Forelimb muscle (tissue), 1 donor: Measurements from ENCODE around the gene PAPOLB. TPM values are rescaled to one million over a fixed set of nuclear protein-coding genes. Genes with fewer than 3 reads are reported as not detected.

Experiments
- DNase-seq: peaks from one replicate; pipeline ENCODE4 v3.0.0-alpha.2; 2013; ENCODE audit warnings: low read depth
- polyA plus RNA-seq: library from polyadenylated mRNA; unstranded; fragments of 120-200 nt; gene quantifications from one replicate; pipeline ENCODE4 v1.2.1, GENCODE V29; 2013; ENCODE audit not compliant: insufficient read length

The PAPOLB gene
- polyA plus RNA-seq, 1 donor: 0.05 TPM

GRCh38 chr7:4842319-4843064, 19.3 kb downstream of the PAPOLB start:
- no peak for DNase-seq

DNA sequence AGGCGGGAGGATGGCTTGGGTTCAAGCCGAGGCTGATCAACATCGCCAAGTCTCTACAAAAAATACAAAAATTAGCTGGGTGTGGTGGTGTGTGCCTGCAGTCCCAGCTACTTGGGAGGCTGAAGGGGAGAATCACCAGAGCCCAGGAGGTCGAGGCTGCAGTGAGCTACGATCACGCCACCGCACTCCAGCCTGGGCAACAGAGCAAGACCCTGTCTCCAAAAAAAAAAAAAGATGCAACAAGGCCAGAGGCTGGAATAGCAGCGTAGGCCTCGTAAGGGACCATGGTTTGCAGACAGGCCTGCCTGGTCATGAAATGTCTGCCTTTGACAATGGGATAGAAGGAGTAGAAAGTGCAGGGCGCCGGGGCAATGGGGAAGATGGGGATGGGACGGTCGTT, 20.0 kb downstream of the PAPOLB start:
- DNase-seq: no peak

- no peak for DNase-seq
Observed at GRCh38 chr7:4841007-4841784, 20.6 kb downstream of the PAPOLB start.

- DNase-seq: no peak
Observed at GRCh38 chr7:4840079-4840501, 21.7 kb downstream of the PAPOLB start.

- DNase-seq: no peak
Observed at GRCh38 chr7:4838626-4839334, 23.1 kb downstream of the PAPOLB start.

DNA sequence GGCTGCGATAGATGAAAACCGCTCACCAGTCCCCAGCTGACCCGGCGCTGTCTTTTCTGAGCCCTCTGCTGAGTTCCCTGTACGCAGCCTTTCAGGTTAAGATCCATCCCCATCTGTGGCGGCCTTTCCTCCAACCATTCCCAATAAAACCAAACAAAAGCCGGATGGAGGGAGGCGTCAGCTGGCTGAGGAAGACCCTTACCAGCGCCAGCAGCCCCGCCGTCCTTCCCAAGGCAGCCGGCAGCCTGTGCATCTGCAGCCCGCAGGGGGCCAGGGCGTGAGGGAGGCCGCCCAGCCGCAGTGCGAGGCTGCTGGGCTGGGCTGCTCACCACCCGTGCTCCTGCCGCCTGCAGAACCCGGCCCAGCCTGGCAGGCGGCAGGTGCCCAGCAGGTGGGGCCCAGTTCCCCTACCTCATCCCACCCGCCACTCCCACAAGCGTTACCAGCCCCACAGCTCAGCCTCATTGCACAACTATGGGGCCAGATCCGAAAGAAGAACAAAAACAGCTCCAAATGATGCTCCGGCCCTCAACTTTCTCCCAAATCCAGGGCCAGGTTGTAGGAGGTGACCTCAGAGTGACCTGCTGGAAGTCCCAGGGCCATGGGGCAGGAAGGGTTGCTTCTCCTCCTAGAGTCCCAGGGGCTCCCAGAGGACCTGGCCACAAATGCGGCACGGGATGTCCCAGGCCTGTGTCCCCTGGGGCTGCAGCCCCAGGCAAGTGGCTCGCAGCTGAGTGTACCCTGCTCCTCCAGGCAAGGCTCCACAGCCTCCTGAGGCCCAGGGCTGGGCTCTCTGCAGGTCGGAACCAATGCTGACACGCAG, 23.8 kb downstream of the PAPOLB start:
- DNase-seq: no peak

DNA sequence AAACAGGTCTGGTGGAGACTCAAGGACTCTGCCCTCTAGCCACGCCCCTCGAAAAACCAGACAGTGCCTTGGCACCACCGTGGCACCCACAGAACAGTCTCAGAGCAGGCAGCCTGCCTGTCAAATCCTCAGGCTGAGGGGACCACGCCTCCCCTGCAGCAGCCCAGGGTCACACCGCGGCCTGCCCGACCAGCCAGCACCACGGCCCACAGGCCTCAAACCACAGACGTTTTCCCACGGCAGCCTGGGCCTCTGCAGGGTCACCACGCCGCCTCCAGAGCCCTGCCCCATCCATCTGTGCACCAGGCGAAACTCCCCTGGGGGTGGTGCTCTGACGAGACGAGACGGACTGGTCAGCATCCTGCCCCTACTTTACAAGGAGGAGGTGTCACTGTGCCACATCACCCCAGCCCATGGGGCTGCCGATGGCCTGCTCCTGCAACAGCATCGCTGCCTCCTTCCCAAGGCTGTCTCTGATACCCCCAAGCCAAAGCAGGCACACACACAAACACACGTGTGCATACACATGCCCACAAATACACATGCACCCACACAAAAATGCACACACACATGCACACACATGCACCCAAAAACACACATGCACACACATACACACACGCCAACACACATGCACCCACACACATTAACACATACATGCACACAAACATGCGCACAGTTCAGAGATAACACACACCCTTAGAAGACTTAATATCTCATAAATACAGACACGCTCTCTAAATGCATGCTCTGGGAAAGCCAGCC, 24.6 kb downstream of the PAPOLB start:
- DNase-seq: no peak

GRCh38 chr7:4836206-4836661, 25.6 kb downstream of the PAPOLB start:
- no peak for DNase-seq

DNA sequence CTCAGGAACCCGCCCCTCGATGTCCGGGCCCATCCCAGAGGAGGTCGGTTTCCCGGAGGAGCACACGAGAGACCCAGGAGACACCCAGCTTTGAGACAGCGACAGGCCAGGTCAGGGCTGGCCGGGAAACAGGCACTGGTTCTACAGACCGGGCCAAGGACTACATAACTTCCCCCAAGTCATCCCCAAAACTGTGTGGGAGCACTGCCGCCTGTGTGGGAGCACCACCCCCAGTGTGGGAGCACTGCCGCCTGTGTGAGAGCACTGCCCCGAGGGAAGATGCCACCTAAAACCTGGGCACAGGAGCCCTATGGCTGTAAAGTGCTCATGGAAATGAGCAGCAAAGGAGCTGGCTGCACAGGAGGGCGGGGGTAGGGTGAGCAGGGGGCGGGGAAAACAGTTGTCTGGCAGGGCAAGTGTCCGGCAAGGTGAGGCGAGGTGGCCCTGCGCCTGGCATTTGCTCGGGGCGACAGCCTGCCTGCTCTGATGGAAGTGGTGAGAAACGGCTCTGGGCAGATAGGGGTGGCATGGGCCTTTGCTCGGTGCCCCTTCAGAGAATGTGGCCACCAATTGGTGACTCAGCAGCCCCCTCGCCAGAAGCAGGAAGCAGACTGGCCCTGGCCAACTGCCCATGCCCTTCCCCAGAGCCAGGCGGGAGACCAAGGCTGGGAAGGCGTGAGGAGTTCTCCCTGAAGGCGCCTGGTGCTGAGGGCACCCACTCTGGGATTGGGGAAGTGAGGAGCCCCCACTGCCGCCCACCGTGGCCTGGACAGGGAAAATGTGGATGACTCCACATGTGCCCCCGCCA, 26.2 kb downstream of the PAPOLB start:
- DNase-seq: no peak

DNA sequence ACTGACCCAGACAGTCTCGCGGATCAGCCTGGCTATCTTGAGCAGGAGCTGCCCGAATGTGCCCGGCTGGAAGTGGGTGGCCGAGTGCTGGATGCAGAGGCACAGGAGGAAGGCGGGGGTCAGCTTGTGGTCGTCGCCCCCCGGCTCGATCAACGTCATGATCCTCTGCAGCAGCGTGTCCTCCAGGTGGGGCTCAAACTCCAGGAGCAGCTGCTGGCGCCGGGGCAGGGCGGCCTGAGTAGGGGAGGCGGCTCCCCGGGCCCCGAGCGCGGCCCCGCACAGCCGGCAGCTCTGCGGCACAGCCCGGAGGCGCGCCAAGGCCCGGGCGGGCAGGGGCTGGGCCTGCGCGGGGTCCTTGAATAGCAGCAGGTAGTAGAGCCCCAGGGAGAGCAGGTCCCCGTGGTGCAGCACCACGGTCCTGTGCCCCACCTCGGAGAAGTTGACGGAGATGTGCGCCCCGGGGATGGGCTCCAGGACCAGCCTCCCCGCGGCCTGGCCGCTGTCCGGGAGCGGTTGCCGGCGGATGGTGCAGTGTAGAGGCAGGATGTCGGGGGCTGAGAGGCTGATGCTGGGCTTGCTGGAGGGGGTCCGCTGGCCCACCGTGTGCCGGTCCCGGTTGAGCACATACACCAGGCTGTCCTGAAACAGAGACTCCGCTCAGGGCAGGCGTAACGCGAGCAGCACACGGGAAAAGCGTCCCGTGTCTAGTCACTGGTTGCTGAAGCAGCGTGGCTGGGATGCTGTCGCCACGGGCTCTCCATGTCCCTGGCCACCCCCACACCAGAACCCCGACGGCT, 27.0 kb downstream of the PAPOLB start:
- DNase-seq: no peak

DNA sequence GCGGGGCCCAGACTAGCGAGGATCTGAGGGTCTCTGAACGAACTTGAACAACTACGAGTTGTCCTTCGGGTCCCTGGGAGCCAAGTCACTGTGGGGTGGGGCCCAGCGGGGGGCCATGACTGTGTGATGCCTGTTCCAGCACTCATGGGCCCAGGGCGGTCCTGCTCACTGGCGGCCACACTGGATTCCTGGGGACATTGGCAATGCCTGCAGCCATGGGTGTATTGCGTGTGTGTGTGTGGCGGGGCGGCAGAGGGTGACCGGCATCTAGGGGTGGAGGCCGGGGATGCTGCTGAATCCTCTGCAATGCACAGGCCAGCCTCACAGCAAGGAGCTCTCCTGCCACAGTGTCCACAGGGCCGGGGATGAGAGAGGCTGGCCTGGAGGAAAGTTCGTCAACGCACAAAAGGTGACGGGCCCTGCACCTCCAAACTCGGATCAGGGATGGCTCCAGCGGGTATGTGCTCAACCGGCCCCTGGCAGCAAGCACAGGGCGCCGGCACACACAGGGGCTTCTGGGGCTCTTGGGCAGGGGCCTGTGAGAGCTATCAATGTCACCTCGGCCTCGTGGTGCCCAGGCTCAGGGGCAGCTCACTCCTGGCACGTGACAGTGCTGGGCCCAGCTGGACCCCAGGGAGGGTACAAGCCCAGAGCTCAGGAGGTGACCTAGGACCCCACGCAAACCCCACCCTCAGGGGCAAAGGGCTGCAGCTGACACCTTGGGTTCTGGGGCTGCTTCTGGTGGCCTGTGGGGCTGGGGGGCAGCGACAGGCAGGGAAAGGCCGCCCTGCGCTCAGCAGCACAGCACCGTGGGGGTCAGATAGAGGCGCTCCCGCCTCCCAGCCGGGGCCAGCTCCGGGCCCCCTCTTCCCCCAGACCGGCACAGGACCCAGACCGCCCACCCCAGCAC, 27.9 kb downstream of the PAPOLB start:
- DNase-seq: no peak

DNA sequence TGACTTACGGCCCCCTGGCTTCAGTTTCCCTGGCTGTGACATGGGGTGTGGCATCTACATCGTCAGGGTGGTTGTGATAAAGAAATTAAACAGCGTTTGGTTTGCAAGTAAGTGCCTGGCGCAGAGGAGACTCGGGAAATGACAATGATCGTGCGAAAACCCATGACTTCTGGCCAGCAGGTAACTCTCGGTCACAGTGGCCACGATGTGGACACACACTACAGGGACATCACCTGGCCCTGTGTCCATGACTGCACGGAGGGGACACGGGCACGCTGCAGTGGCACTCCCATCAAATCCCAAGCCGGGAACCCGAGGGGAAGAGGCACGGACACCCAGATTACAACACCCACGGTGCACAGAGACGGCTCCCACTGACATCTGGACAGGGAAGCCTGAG, 28.7 kb downstream of the PAPOLB start:
- no peak for DNase-seq

DNA sequence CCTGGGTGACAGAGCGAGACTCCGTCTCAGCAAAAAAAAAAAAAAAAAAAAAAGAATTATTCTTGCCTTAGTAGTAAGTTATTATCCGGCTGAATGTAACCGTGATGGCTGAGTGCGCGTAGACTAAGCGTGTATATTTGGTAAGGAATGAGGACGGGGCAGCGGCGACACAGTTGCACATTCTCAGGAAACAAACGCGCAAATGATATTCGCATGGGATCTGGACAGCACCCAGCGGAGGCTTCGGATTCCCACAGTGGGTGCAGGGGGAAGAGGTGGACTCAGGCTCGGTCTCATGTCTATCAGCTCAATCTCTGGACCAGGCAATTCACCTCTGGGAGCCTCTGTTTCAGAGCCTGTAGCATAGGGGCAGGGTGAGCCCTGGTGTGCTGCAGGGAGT, 29.1 kb downstream of the PAPOLB start:
- DNase-seq: no peak

- DNase-seq: no peak
Observed at GRCh38 chr7:4831723-4832495, 29.9 kb downstream of the PAPOLB start.

GRCh38 chr7:4830176-4830575, 31.7 kb downstream of the PAPOLB start:
- DNase-seq: no peak

DNA sequence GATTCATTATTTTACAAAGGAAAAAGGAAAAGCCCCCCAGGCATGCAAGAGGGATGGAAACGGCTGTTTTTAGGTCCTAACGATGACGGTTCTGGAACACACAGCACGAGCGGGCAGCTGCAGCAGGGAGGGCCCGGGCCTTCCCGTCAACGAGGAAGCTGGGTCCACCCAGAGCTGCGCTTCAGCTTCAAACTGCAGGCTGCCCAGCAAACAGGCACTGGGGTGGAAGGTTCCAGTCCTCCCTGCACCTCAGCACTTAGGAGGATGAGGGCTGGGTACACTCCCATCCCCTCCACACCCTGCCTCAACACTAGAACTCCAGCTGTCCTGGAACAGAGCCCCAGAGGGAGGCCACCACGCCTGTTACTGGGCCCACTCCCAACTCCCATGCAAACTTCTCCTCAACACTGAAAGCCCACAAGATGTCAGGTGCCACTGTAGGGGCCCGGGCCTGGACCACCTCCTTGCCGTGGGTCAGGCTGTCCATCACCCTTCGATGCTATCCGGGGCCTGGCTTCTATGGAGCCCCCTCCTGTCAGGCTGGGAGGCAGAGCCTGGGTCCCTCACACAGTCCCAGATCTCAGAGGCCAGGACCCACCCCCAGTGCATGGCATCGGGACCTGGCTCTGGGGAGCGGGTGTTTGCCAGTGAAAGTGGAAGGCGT, 33.0 kb downstream of the PAPOLB start:
- DNase-seq: no peak

- DNase-seq: no peak
Observed at GRCh38 chr7:4825081-4825480, 36.7 kb downstream of the PAPOLB start.
